ENCODE results near the gene ESYT1.
A peak's percentile ranks its signal among the peaks of the same experiment; 100 is the strongest.
"Not testable (repeated sequence)": the region's sequence is repeated elsewhere in the genome, so short reads cannot be mapped to it uniquely, and the experiment has no call there.

ESYT1 gene

DNA sequence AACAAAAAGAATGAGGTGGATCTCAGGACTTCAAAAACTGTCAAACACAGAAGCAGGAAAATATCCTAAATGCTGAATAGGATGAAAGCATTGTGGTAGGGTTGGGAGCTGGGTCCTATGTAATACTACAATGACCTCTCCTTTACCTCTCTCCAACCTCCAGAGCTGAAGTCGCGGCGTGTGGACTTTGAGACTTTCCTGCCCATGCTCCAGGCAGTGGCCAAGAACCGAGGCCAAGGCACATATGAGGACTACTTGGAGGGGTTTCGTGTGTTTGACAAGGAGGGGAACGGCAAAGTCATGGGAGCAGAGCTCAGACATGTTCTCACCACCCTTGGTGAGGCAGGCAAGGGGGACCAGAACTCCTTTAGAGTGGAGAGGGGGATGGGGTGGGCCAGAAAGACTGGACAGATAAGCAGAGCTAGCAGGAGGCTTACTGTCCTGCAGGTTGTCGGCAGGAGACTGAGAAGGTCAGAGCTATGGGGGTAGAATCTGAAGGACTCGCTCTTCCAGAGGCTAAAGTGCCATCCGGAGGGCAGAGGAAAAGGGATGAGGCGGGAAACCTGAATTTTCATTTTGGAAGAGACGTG is 27.3 kb downstream of the ESYT1 start:
- no peak overlapping the region for H3K4me3 ChIP-seq (ENCODE audit: severe bottlenecking)
- no peaks in the 10 kb centered on the region for H3K9me3 ChIP-seq (ENCODE audit: severe bottlenecking)
- H3K36me3 ChIP-seq (ENCODE audit: low read depth), result peaks cover 18% of the 10 kb centered on the region
- ATAC-seq (ENCODE audit: low read depth) (no peak), DNase-seq (ENCODE audit: low spot score) (no peak)
- no peak for TF ChIP-seq CTCF (IDR thresholded peaks at IDR 0.05; ENCODE audit: poor library complexity, severe bottlenecking)
- no peaks in the 10 kb centered on the region for H3K27me3 ChIP-seq (ENCODE audit: insufficient read depth, poor library complexity, severe bottlenecking)
- no peak overlapping the region for H3K27ac ChIP-seq (ENCODE audit: poor library complexity, severe bottlenecking)
- peaks cover 4% of the 10 kb centered on the region for H3K4me1 ChIP-seq (ENCODE audit: insufficient read depth, poor library complexity, severe bottlenecking)

- DNase-seq (ENCODE audit: low spot score); H3K4me1 ChIP-seq (ENCODE audit: insufficient read depth, poor library complexity, severe bottlenecking); H3K27me3 ChIP-seq (ENCODE audit: insufficient read depth, poor library complexity, severe bottlenecking); ATAC-seq (ENCODE audit: low read depth); H3K9me3 ChIP-seq (ENCODE audit: severe bottlenecking): not testable (repeated sequence)
- Histone ChIP-seq H3K36me3 (ENCODE audit: low read depth) (peaks cover 31% of the 10 kb centered on the region), H3K4me3 (ENCODE audit: severe bottlenecking) (peak overlapping the region; percentile 83), H3K27ac (ENCODE audit: poor library complexity, severe bottlenecking) (peak overlapping the region; percentile 87)
These were observed 28.6 kb downstream of the ESYT1 start for GRCh38 chr12:56156464-56157200.

GRCh38 chr12:56157201-56158028 is 29.3 kb downstream of the ESYT1 start:
- peak overlapping the region; percentile 83 for H3K4me3 ChIP-seq (ENCODE audit: severe bottlenecking)
- H3K27ac ChIP-seq (ENCODE audit: poor library complexity, severe bottlenecking), result peak overlapping the region; percentile 87
- peaks cover 4% of the 10 kb centered on the region for H3K4me1 ChIP-seq (ENCODE audit: insufficient read depth, poor library complexity, severe bottlenecking)
- ATAC-seq (ENCODE audit: low read depth), result peak; percentile 43
- H3K27me3 ChIP-seq (ENCODE audit: insufficient read depth, poor library complexity, severe bottlenecking), result no peaks in the 10 kb centered on the region
- DNase-seq (ENCODE audit: low spot score), result no peak
- peaks cover 39% of the 10 kb centered on the region for H3K36me3 ChIP-seq (ENCODE audit: low read depth)
- no peaks in the 10 kb centered on the region for H3K9me3 ChIP-seq (ENCODE audit: severe bottlenecking)
- TF ChIP-seq CTCF (IDR thresholded peaks at IDR 0.05; ENCODE audit: poor library complexity, severe bottlenecking), result peak; percentile 55

- H3K36me3 ChIP-seq (ENCODE audit: low read depth), result peaks cover 48% of the 10 kb centered on the region
- peak; percentile 96 for DNase-seq (ENCODE audit: low spot score)
- H3K9me3 ChIP-seq (ENCODE audit: severe bottlenecking), result no peaks in the 10 kb centered on the region
- H3K27ac ChIP-seq (ENCODE audit: poor library complexity, severe bottlenecking), result peak within 1 kb of the TSS; percentile 87
- no peaks in the 10 kb centered on the region for H3K27me3 ChIP-seq (ENCODE audit: insufficient read depth, poor library complexity, severe bottlenecking)
- H3K4me1 ChIP-seq (ENCODE audit: insufficient read depth, poor library complexity, severe bottlenecking), result peaks cover 4% of the 10 kb centered on the region
- no peak for TF ChIP-seq CTCF (IDR thresholded peaks at IDR 0.05; ENCODE audit: poor library complexity, severe bottlenecking)
- ATAC-seq (ENCODE audit: low read depth), result peak; percentile 67
- H3K4me3 ChIP-seq (ENCODE audit: severe bottlenecking), result peak within 1 kb of the TSS; percentile 83
These were observed 30.2 kb downstream of the ESYT1 start, which contains the start of gene MYL6 for GRCh38 chr12:56158029-56158925. MYL6 (plus strand) TSS chr12:56158359; CDS start chr12:56158402, 43 bp downstream.

All from RWPE2 (cell line).